ENCODE results near the gene ZNF613. TPM values are rescaled to one million over a fixed set of nuclear protein-coding genes. Genes with fewer than 3 reads are reported as not detected.
"Not testable (repeated sequence)": the region's sequence is repeated elsewhere in the genome, so short reads cannot be mapped to it uniquely, and the experiment has no call there.

ZNF613 gene
- total RNA-seq, 2 donors from 2014 or later: 4.1 to 5.2 TPM

- no peak for DNase-seq (ENCODE audit: low spot score)
- peaks cover 22 to 93% of the 10 kb centered on the region in 2 donors for H3K9me3 ChIP-seq
- no peak for TF ChIP-seq CTCF (IDR thresholded peaks at IDR 0.05)
- H3K27ac ChIP-seq: no peak overlapping the region
- peaks cover 36% of the 10 kb centered on the region for H3K36me3 ChIP-seq
- no peak overlapping the region for H3K4me3 ChIP-seq
- H3K27me3 ChIP-seq: no peaks in the 10 kb centered on the region
- H3K4me1 ChIP-seq: no peaks in the 10 kb centered on the region
Measured at GRCh38 chr19:51977346-51977745, 50.1 kb downstream of the ZNF613 start.

GRCh38 chr19:51978882-51979281, 51.6 kb downstream of the ZNF613 start:
- H3K9me3 ChIP-seq: peaks cover 11 to 81% of the 10 kb centered on the region in 2 donors
- no peaks in the 10 kb centered on the region for H3K4me1 ChIP-seq
- TF ChIP-seq CTCF (IDR thresholded peaks at IDR 0.05): no peak
- no peaks in the 10 kb centered on the region for H3K27me3 ChIP-seq
- peaks cover 21% of the 10 kb centered on the region for H3K36me3 ChIP-seq
- no peak for DNase-seq (ENCODE audit: low spot score)
- no peak overlapping the region for H3K27ac ChIP-seq
- no peak overlapping the region for H3K4me3 ChIP-seq

GRCh38 chr19:51980116-51980736, 53.0 kb downstream of the ZNF613 start:
- Histone ChIP-seq H3K36me3 (peaks cover 11% of the 10 kb centered on the region), H3K4me3 (no peak overlapping the region), H3K27ac (no peak overlapping the region), H3K27me3 (no peaks in the 10 kb centered on the region), H3K9me3 (peaks cover 4 to 67% of the 10 kb centered on the region in 2 donors), H3K4me1 (peaks cover 0 to 4% of the 10 kb centered on the region in 2 donors)
- DNase-seq (ENCODE audit: low spot score): no peak
- no peak for TF ChIP-seq CTCF (IDR thresholded peaks at IDR 0.05)

- peaks cover 4 to 60% of the 10 kb centered on the region in 2 donors for H3K9me3 ChIP-seq
- DNase-seq (ENCODE audit: low spot score); H3K27me3 ChIP-seq; H3K27ac ChIP-seq; H3K4me3 ChIP-seq: not testable (repeated sequence)
- peaks cover 0 to 11% of the 10 kb centered on the region in 2 donors for H3K4me1 ChIP-seq
- peaks cover 11% of the 10 kb centered on the region for H3K36me3 ChIP-seq
Measured at GRCh38 chr19:51980926-51981325, 53.7 kb downstream of the ZNF613 start.

GRCh38 chr19:51983361-51983760, 56.1 kb downstream of the ZNF613 start:
- Histone ChIP-seq H3K9me3 (peaks cover 0 to 52% of the 10 kb centered on the region in 2 donors), H3K27me3 (no peaks in the 10 kb centered on the region), H3K4me1 (peaks cover 0 to 16% of the 10 kb centered on the region in 2 donors), H3K27ac (no peak overlapping the region), H3K36me3 (peaks cover 11% of the 10 kb centered on the region), H3K4me3 (no peak overlapping the region)
- no peak for DNase-seq (ENCODE audit: low spot score)
- no peak for TF ChIP-seq CTCF (IDR thresholded peaks at IDR 0.05)

GRCh38 chr19:51986309-51987291, 59.3 kb downstream of the ZNF613 start, which contains the start of gene ZNF350:
Gene ZNF350, minus strand, starts transcription at chr19:51986840. Its CDS starts 12,480 bp downstream, at chr19:51974360.
- H3K36me3 ChIP-seq: no peaks in the 10 kb centered on the region
- H3K4me3 ChIP-seq: peak within 1 kb of the TSS; percentile 83 to 87
- H3K27ac ChIP-seq: peak within 1 kb of the TSS; percentile 49 to 79
- H3K9me3 ChIP-seq: peaks cover 0 to 52% of the 10 kb centered on the region in 2 donors
- H3K4me1 ChIP-seq: peaks cover 0 to 16% of the 10 kb centered on the region in 2 donors
- DNase-seq (ENCODE audit: low spot score): peak; percentile 94
- no peaks in the 10 kb centered on the region for H3K27me3 ChIP-seq
- no peak for TF ChIP-seq CTCF (IDR thresholded peaks at IDR 0.05)
